Stomach (tissue), 4 donors: ENCODE results near the gene HSPA4.

ENCODE experiments used
- EP300 ChIP-seq: sonication (generic); formaldehyde crosslinking; IDR thresholded peaks from one replicate; pipeline ENCODE4 v1.6.1; 2017; ENCODE audit warnings: antibody characterized with exemption
- POLR2A ChIP-seq, 4 donors: fragments of 450-650 bp; IDR thresholded peaks; one replicate each; pipeline ENCODE4 v1.6.1; 2016; ENCODE audit warnings: antibody characterized with exemption in 4 of 4, control low read depth in 2 of 4, mild to moderate bottlenecking in 1 of 4, moderate library complexity in 1 of 4
- POLR2AphosphoS5 ChIP-seq, 3 donors: sonication (generic); formaldehyde crosslinking; IDR thresholded peaks; one replicate each; pipeline ENCODE4 v1.6.1; 2016; ENCODE audit warnings: antibody characterized with exemption in 3 of 3
- TF ChIP-seq, protein P1 (sequence below), 7 experiments: fragments of 450-650 bp in 4 of 7; fragments of 200-600 bp in 3 of 7; sonication (generic) in 3 of 7; IDR thresholded peaks; one replicate each; pipeline ENCODE4 v1.5.1; 2016 to 2019; ENCODE audit warnings: antibody characterized with exemption in 7 of 7, control low read depth in 2 of 7, mild to moderate bottlenecking in 1 of 7

DNA sequence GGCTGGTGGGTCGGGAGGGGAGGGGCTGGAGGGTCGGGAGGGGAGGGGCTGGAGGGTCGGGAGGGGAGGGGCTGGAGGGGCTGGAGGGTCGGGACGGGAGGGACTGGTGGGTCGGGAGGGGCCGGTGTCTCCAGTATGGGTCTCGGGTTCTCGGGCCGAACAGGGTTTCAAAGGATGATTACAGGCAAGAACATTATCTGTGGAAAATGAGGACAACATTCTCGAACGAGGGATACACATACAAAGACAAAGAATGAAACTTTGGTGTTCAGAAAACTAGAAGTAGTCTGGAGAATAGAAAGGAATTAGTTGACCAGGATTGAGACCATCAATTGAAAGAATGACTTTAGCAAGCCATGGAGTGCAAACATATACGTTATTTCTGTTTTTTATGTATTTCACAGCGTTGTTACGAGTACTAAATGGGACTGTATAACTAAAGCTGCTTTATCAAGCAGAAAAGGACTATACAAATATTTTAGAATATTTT, 25.1 kb upstream of the HSPA4 start:
- TF ChIP-seq POLR2A (IDR thresholded peaks at IDR 0.05) (no peak), EP300 (no peak), POLR2AphosphoS5 (IDR thresholded peaks at IDR 0.05) (no peak)
- TF ChIP-seq, protein P1, sequence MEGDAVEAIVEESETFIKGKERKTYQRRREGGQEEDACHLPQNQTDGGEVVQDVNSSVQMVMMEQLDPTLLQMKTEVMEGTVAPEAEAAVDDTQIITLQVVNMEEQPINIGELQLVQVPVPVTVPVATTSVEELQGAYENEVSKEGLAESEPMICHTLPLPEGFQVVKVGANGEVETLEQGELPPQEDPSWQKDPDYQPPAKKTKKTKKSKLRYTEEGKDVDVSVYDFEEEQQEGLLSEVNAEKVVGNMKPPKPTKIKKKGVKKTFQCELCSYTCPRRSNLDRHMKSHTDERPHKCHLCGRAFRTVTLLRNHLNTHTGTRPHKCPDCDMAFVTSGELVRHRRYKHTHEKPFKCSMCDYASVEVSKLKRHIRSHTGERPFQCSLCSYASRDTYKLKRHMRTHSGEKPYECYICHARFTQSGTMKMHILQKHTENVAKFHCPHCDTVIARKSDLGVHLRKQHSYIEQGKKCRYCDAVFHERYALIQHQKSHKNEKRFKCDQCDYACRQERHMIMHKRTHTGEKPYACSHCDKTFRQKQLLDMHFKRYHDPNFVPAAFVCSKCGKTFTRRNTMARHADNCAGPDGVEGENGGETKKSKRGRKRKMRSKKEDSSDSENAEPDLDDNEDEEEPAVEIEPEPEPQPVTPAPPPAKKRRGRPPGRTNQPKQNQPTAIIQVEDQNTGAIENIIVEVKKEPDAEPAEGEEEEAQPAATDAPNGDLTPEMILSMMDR (IDR thresholded peaks at IDR 0.05): no peak
